Smooth muscle cell (in vitro differentiated cells): ENCODE measurements around the gene EMP3. TPM values are rescaled to one million over a fixed set of nuclear protein-coding genes. Genes with fewer than 3 reads are reported as not detected.

ENCODE experiments used
- DNase-seq: peaks from one replicate; lab custom pipeline; 2025; ENCODE audit not compliant: unreplicated experiment; lab: John Stamatoyannopoulos, UW
- H2AFZ ChIP-seq: fragments of 200-600 bp; sonication (generic); 2 replicates; pipeline ENCODE4 v1.6.0; 2016; ENCODE audit warnings: antibody characterized with exemption, low read depth, mild to moderate bottlenecking
- H3F3A ChIP-seq: fragments of 200-600 bp; sonication (generic); 2 replicates; pipeline ENCODE4 v1.6.0; 2017; ENCODE audit warnings: antibody characterized with exemption, low read depth
- H3K27ac ChIP-seq: fragments of 200-600 bp; sonication (generic); 2 replicates; pipeline ENCODE4 v1.5.1; 2016; ENCODE audit warnings: low read depth, mild to moderate bottlenecking
- H3K27me3 ChIP-seq: fragments of 200-600 bp; sonication (generic); 2 replicates; pipeline ENCODE4 v1.6.1; 2016; ENCODE audit warnings: low read depth, mild to moderate bottlenecking
- H3K36me3 ChIP-seq: fragments of 200-600 bp; sonication (generic); 2 replicates; pipeline ENCODE4 v1.5.1; 2016; ENCODE audit warnings: low read depth
- H3K4me1 ChIP-seq: fragments of 200-600 bp; sonication (generic); 2 replicates; pipeline ENCODE4 v1.5.1; 2016; ENCODE audit warnings: low read depth
- H3K4me2 ChIP-seq: fragments of 200-600 bp; sonication (generic); 2 replicates; pipeline ENCODE4 v1.6.0; 2016; ENCODE audit warnings: mild to moderate bottlenecking
- H3K4me3 ChIP-seq: fragments of 200-600 bp; sonication (generic); 2 replicates; pipeline ENCODE4 v1.5.1; 2016; ENCODE audit warnings: mild to moderate bottlenecking
- H3K79me2 ChIP-seq: fragments of 200-600 bp; sonication (generic); 2 replicates; pipeline ENCODE4 v1.6.0; 2016; ENCODE audit warnings: low read depth, mild to moderate bottlenecking
- H3K9ac ChIP-seq: fragments of 200-600 bp; sonication (generic); 2 replicates; pipeline ENCODE4 v1.6.0; 2016; ENCODE audit warnings: low read depth
- H3K9me3 ChIP-seq: fragments of 200-600 bp; sonication (generic); replicated peaks from 2 replicates; pipeline ENCODE4 v1.5.1; 2016; ENCODE audit warnings: low read depth
- H4K20me1 ChIP-seq: fragments of 200-600 bp; sonication (generic); 2 replicates; pipeline ENCODE4 v1.6.0; 2016; ENCODE audit warnings: low read depth
- WGBS: methylation state at CpG from one replicate; pipeline ENCODE4 v1.1.7; 2016; ENCODE audit warnings: low lambda C conversion rate; 5-methylcytosine and 5-hydroxymethylcytosine counted together
- polyA plus RNA-seq: library from polyadenylated mRNA; unstranded; fragments of >200 nt; fragmentation: Nextera tagmentation; extraction: Ambion mirVana; gene quantifications from 2 replicates; pipeline ENCODE4 v1.2.1, GENCODE V29; 2016
- total RNA-seq: library from RNA; depleted of rRNA; stranded (reverse); fragments of >200 nt; gene quantifications from 2 replicates; pipeline ENCODE4 v1.2.3, GENCODE V29; 2014
- TF ChIP-seq, protein P1 (sequence below): fragments of 200-600 bp; sonication (generic); IDR thresholded peaks from 2 replicates; pipeline ENCODE4 v1.5.1; 2017; ENCODE audit warnings: borderline replicate concordance, mild to moderate bottlenecking, antibody characterized with exemption; ENCODE audit not compliant: insufficient read depth, poor library complexity, severe bottlenecking

Gene EMP3
- total and polyA plus RNA-seq, 2 experiments from 2014 or later, result 95.2 to 458 TPM

DNA sequence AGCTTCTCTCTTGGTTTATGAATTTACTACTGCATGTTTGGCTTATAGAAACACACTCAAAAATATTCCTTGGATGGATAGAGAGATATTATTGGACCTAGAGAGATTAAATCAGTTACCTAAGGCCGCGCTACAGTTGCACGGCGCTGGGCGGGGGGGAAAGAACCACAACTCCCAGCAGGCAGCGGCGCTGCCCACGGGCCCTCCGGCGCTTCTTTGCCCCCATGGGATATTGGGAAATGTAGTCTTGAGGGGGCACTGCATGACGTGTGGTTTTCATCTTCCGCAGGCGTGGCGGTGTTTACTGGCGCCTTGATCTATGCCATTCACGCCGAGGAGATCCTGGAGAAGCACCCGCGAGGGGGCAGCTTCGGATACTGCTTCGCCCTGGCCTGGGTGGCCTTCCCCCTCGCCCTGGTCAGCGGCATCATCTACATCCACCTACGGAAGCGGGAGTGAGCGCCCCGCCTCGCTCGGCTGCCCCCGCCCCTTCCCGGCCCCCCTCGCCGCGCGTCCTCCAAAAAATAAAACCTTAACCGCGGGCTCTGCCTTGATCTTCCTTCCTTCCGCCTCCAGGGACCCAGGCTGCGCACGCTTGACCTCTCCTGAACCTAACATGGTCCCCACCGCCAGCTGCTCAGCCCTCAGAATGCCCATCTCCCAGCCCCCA, 4.8 kb downstream of the EMP3 start:
- H3K27ac ChIP-seq, result peak overlapping the region; percentile 58
- H3F3A ChIP-seq, result peaks cover 19% of the 10 kb centered on the region
- no peak overlapping the region for H2AFZ ChIP-seq
- H3K36me3 ChIP-seq, result no peaks in the 10 kb centered on the region
- DNase-seq, result no peak
- no peaks in the 10 kb centered on the region for H3K27me3 ChIP-seq
- H3K79me2 ChIP-seq, result peaks cover 3% of the 10 kb centered on the region
- peak overlapping the region; percentile 81 for H3K4me2 ChIP-seq
- TF ChIP-seq, protein P1, sequence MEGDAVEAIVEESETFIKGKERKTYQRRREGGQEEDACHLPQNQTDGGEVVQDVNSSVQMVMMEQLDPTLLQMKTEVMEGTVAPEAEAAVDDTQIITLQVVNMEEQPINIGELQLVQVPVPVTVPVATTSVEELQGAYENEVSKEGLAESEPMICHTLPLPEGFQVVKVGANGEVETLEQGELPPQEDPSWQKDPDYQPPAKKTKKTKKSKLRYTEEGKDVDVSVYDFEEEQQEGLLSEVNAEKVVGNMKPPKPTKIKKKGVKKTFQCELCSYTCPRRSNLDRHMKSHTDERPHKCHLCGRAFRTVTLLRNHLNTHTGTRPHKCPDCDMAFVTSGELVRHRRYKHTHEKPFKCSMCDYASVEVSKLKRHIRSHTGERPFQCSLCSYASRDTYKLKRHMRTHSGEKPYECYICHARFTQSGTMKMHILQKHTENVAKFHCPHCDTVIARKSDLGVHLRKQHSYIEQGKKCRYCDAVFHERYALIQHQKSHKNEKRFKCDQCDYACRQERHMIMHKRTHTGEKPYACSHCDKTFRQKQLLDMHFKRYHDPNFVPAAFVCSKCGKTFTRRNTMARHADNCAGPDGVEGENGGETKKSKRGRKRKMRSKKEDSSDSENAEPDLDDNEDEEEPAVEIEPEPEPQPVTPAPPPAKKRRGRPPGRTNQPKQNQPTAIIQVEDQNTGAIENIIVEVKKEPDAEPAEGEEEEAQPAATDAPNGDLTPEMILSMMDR, result no peak
- H3K4me3 ChIP-seq, result peak overlapping the region; percentile 46
- peaks cover 1% of the 10 kb centered on the region for H3K4me1 ChIP-seq
- peaks cover 8% of the 10 kb centered on the region for H4K20me1 ChIP-seq
- WGBS, result 9% methylated on average over 34 of the region's 41 CpGs
- H3K9me3 ChIP-seq, result no peaks in the 10 kb centered on the region
- H3K9ac ChIP-seq, result peak overlapping the region; percentile 6

DNA sequence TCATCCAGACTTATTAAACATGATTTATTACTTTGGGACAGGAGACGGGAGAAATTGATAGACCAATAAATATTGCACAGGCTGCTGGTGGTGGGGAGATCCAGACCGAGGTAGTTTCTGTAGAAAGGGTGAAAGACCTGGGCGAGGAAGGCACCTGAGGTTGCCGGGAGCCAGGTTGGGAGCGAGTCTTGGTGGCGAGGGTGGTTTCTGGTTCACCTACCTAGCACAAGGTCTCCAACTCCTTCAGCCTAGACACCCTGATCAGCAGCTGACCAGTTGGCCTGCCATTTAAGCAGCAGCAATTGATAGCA, 7.0 kb downstream of the EMP3 start:
- H3K79me2 ChIP-seq, result no peaks in the 10 kb centered on the region
- peak overlapping the region; percentile 83 for H3K4me2 ChIP-seq
- H3K27me3 ChIP-seq, result no peaks in the 10 kb centered on the region
- peaks cover 19% of the 10 kb centered on the region for H3F3A ChIP-seq
- DNase-seq, result no peak
- no peaks in the 10 kb centered on the region for H3K36me3 ChIP-seq
- H3K9me3 ChIP-seq, result no peaks in the 10 kb centered on the region
- no peak overlapping the region for H2AFZ ChIP-seq
- H3K4me1 ChIP-seq, result no peaks in the 10 kb centered on the region
- peaks cover 8% of the 10 kb centered on the region for H4K20me1 ChIP-seq
- TF ChIP-seq, protein P1, result no peak
- H3K9ac ChIP-seq, result no peak overlapping the region
- no peak overlapping the region for H3K27ac ChIP-seq
- H3K4me3 ChIP-seq, result peak overlapping the region; percentile 59
- 64% methylated on average over 6 of the region's 6 CpGs for WGBS

DNA sequence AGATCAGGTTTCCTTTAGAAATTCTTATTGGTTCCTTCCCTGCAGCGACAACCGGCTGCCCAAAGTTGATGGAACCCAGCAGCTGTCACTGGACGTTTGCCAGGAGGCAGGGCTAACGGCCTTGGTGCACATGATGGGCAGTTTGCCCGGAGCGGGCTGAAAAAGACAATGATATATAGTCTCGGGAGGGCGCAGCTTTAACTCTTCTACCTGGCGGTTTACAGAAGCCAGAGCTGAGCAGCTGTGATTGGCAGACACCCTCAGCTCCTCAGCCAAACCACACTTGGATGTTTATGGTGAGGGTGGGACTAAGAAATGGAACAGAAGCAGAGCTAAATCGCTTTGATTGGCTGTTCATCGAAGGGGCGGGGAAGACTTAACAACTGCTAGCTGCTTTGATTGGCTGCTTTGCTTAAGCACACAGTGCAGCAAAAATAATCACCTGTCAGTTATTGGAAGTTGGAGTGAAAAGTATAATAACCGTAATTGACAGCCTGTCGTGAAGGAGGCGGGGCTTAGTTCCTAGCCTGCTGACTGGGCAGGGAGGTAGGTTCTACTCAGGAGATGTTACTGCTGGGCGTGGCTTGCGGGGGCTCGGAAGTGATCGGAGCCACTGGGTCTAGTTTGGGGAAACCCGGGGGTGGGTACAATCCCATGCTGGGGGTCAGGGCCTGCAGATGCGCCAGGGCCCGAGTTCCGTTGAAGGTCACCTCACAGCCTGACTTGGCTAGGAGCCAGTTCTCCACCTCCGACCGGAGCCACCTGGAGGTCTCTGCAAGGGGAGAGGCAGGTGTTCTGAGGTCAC, 7.5 kb downstream of the EMP3 start:
- WGBS, result 10% methylated on average over 25 of the region's 25 CpGs
- peak overlapping the region; percentile 59 for H3K4me3 ChIP-seq

More for the DNA sequence above, 7.5 kb downstream of the EMP3 start:
- Histone ChIP-seq H3K9ac (no peak overlapping the region), H3K4me2 (peak overlapping the region; percentile 83), H3K4me1 (no peaks in the 10 kb centered on the region), H3K27ac (peak overlapping the region; percentile 3), H3K9me3 (no peaks in the 10 kb centered on the region), H3K36me3 (no peaks in the 10 kb centered on the region), H3K79me2 (no peaks in the 10 kb centered on the region), H3K27me3 (no peaks in the 10 kb centered on the region), H3F3A (peaks cover 19% of the 10 kb centered on the region), H2AFZ (no peak overlapping the region), H4K20me1 (peaks cover 8% of the 10 kb centered on the region)
- TF ChIP-seq, protein P1, result no peak
- peak; percentile 52 for DNase-seq
